Astrocyte (in vitro differentiated cells and primary cell): ENCODE data around the gene FAM229A. TPM values are rescaled to one million over a fixed set of nuclear protein-coding genes. Genes with fewer than 3 reads are reported as not detected.

Experiments
- DNase-seq: peaks from one replicate; pipeline ENCODE4 v3.0.0-alpha.2; 2010; ENCODE audit warnings: low read depth
- FAIRE-seq: peaks from 2 replicates; lab custom pipeline; 2011; peaks lifted over from hg19 to GRCh38; lab: Jason Lieb, UNC
- H2AFZ ChIP-seq: 2 replicates; pipeline ENCODE4 v1.6.0; 2012; ENCODE audit warnings: low read depth, low read length, inconsistent platforms
- H3K27ac ChIP-seq: 2 replicates; pipeline ENCODE4 v1.5.1; 2011; ENCODE audit warnings: low read depth, low read length, inconsistent platforms
- H3K27me3 ChIP-seq: 2 replicates; pipeline ENCODE4 v1.6.0; 2011; ENCODE audit warnings: low read length, inconsistent platforms; ENCODE audit not compliant: insufficient read depth
- H3K36me3 ChIP-seq: 2 replicates; pipeline ENCODE4 v1.5.1; 2011; ENCODE audit warnings: low read length, inconsistent platforms; ENCODE audit not compliant: insufficient read depth
- H3K4me1 ChIP-seq: 2 replicates; pipeline ENCODE4 v1.5.1; 2011; ENCODE audit warnings: low read length, inconsistent platforms; ENCODE audit not compliant: insufficient read depth
- H3K4me2 ChIP-seq: 2 replicates; pipeline ENCODE4 v1.6.0; 2012; ENCODE audit warnings: low read length, inconsistent platforms
- H3K4me3 ChIP-seq: 2 replicates; pipeline ENCODE4 v1.5.1; 2011; ENCODE audit warnings: low read depth, mild to moderate bottlenecking, low read length, inconsistent platforms; ENCODE audit not compliant: insufficient read depth
- H3K79me2 ChIP-seq: 2 replicates; pipeline ENCODE4 v1.6.0; 2012; ENCODE audit warnings: mild to moderate bottlenecking, low read length, inconsistent platforms; ENCODE audit not compliant: insufficient read depth
- H3K9ac ChIP-seq: 2 replicates; pipeline ENCODE4 v1.6.0; 2012; ENCODE audit warnings: mild to moderate bottlenecking, low read length, inconsistent platforms
- H3K9me3 ChIP-seq: 2 replicates; pipeline ENCODE4 v1.5.1; 2012; ENCODE audit warnings: low read depth, mild to moderate bottlenecking, low read length, inconsistent platforms; ENCODE audit not compliant: insufficient read depth
- H4K20me1 ChIP-seq: 2 replicates; pipeline ENCODE4 v1.6.0; 2012; ENCODE audit warnings: low read length, inconsistent platforms; ENCODE audit not compliant: insufficient read depth
- H3K27ac Mint-ChIP-seq: one replicate; pipeline ENCODE4 v1.8.0; 2021; ENCODE audit warnings: mild to moderate bottlenecking, mixed read lengths; ENCODE audit not compliant: unreplicated experiment
- H3K27me3 Mint-ChIP-seq: one replicate; pipeline ENCODE4 v1.8.0; 2021; ENCODE audit warnings: low read depth, mixed read lengths; ENCODE audit not compliant: unreplicated experiment
- H3K36me3 Mint-ChIP-seq: one replicate; pipeline ENCODE4 v1.8.0; 2021; ENCODE audit warnings: low read depth, mixed read lengths; ENCODE audit not compliant: unreplicated experiment
- H3K4me1 Mint-ChIP-seq: one replicate; pipeline ENCODE4 v1.8.0; 2021; ENCODE audit warnings: low read depth, mixed read lengths; ENCODE audit not compliant: unreplicated experiment
- H3K4me3 Mint-ChIP-seq: one replicate; pipeline ENCODE4 v1.8.0; 2021; ENCODE audit warnings: mild to moderate bottlenecking, moderate library complexity, mixed read lengths; ENCODE audit not compliant: unreplicated experiment
- H3K9me3 Mint-ChIP-seq: one replicate; pipeline ENCODE4 v1.8.0; 2021; ENCODE audit warnings: mild to moderate bottlenecking, mixed read lengths; ENCODE audit not compliant: unreplicated experiment
- EZH2 ChIP-seq: IDR thresholded peaks from 2 replicates; pipeline ENCODE4 v1.6.1; 2012; ENCODE audit warnings: mild to moderate bottlenecking, low read length, inconsistent platforms; ENCODE audit not compliant: insufficient read depth
- total RNA-seq: library from RNA; stranded (reverse); gene quantifications from 2 replicates; pipeline ENCODE4 v1.2.1, GENCODE V29; 2021
- TF ChIP-seq, protein P1 (sequence below): IDR thresholded peaks from 2 replicates; pipeline ENCODE4 v1.5.1; 2011; ENCODE audit warnings: low read depth, mild to moderate bottlenecking, inconsistent platforms, low read length, moderate library complexity; ENCODE audit not compliant: insufficient read depth

Gene FAM229A
- total RNA-seq, 1 donor from 2014 or later, result 4.2 TPM

DNA sequence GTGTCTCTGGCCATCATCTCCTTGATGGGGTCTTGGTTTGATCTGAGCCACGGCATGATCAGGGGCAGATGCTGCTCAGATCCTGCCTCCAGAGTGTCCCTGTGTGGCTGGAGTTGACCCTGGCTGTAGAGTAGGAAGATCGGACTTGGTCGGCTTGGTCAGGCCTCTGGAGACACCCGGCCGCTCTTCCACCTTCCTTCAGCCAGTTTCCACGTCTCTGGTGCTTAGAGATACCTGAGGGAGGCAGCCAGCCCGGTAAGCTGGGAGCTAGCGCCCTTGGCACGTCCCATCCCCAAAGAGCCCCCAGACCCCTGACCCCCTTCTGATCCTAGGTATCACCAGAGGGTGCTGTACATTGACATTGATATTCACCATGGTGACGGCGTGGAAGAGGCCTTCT is 35.1 kb downstream of the FAM229A start:
- peaks cover 29% of the 10 kb centered on the region for H3K36me3 Mint-ChIP-seq

GRCh38 chr1:32321712-32322291 is 40.5 kb downstream of the FAM229A start:
- H4K20me1 ChIP-seq, result peaks cover 5% of the 10 kb centered on the region
- no peak overlapping the region for H3K4me3 Mint-ChIP-seq
- H3K27me3 Mint-ChIP-seq, result no peaks in the 10 kb centered on the region
- no peak overlapping the region for H3K4me3 ChIP-seq
- TF ChIP-seq, protein P1, sequence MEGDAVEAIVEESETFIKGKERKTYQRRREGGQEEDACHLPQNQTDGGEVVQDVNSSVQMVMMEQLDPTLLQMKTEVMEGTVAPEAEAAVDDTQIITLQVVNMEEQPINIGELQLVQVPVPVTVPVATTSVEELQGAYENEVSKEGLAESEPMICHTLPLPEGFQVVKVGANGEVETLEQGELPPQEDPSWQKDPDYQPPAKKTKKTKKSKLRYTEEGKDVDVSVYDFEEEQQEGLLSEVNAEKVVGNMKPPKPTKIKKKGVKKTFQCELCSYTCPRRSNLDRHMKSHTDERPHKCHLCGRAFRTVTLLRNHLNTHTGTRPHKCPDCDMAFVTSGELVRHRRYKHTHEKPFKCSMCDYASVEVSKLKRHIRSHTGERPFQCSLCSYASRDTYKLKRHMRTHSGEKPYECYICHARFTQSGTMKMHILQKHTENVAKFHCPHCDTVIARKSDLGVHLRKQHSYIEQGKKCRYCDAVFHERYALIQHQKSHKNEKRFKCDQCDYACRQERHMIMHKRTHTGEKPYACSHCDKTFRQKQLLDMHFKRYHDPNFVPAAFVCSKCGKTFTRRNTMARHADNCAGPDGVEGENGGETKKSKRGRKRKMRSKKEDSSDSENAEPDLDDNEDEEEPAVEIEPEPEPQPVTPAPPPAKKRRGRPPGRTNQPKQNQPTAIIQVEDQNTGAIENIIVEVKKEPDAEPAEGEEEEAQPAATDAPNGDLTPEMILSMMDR, result no peak
- TF ChIP-seq EZH2, result no peak
- no peak overlapping the region for H2AFZ ChIP-seq
- peaks cover 26% of the 10 kb centered on the region for H3K36me3 ChIP-seq
- H3K36me3 Mint-ChIP-seq, result peaks cover 7% of the 10 kb centered on the region
- peaks cover 3% of the 10 kb centered on the region for H3K79me2 ChIP-seq
- H3K9me3 ChIP-seq, result no peaks in the 10 kb centered on the region
- H3K4me2 ChIP-seq, result peak overlapping the region; percentile 2
- no peaks in the 10 kb centered on the region for H3K4me1 Mint-ChIP-seq
- H3K27me3 ChIP-seq, result no peaks in the 10 kb centered on the region
- DNase-seq (no peak), FAIRE-seq (no peak)
- no peaks in the 10 kb centered on the region for H3K9me3 Mint-ChIP-seq
- no peak overlapping the region for H3K9ac ChIP-seq
- H3K27ac Mint-ChIP-seq, result no peak overlapping the region
- no peaks in the 10 kb centered on the region for H3K4me1 ChIP-seq
- H3K27ac ChIP-seq, result no peak overlapping the region

More for the DNA sequence above, 35.1 kb downstream of the FAM229A start:
- Histone ChIP-seq H3K9ac (no peak overlapping the region), H3K27me3 (no peaks in the 10 kb centered on the region), H3K9me3 (no peaks in the 10 kb centered on the region), H4K20me1 (peaks cover 43% of the 10 kb centered on the region), H3K4me1 (no peaks in the 10 kb centered on the region), H3K4me2 (no peak overlapping the region), H3K4me3 (no peak overlapping the region), H3K36me3 (peaks cover 35% of the 10 kb centered on the region), H3K79me2 (peaks cover 3% of the 10 kb centered on the region), H3K27ac (no peak overlapping the region), H2AFZ (no peak overlapping the region)
- H3K4me1 Mint-ChIP-seq, result peaks cover 3% of the 10 kb centered on the region
- DNase-seq (no peak), FAIRE-seq (no peak)
- H3K4me3 Mint-ChIP-seq, result no peak overlapping the region
- no peak for TF ChIP-seq EZH2
- H3K27ac Mint-ChIP-seq, result no peak overlapping the region
- H3K27me3 Mint-ChIP-seq, result no peaks in the 10 kb centered on the region
- peaks cover 1% of the 10 kb centered on the region for H3K9me3 Mint-ChIP-seq

- H4K20me1 ChIP-seq, result peaks cover 12% of the 10 kb centered on the region
- no peak overlapping the region for H3K27ac Mint-ChIP-seq
- H3K79me2 ChIP-seq, result peaks cover 12% of the 10 kb centered on the region
- H3K9ac ChIP-seq, result no peak overlapping the region
- H3K27me3 Mint-ChIP-seq, result no peaks in the 10 kb centered on the region
- no peaks in the 10 kb centered on the region for H3K4me1 Mint-ChIP-seq
- no peak overlapping the region for H3K4me3 Mint-ChIP-seq
- peaks cover 10% of the 10 kb centered on the region for H3K36me3 Mint-ChIP-seq
- DNase-seq, result no peak
- no peaks in the 10 kb centered on the region for H3K27me3 ChIP-seq
- H3K4me2 ChIP-seq, result no peak overlapping the region
- no peak overlapping the region for H3K27ac ChIP-seq
- H3K4me3 ChIP-seq, result no peak overlapping the region
- peaks cover 20% of the 10 kb centered on the region for H3K36me3 ChIP-seq
- no peaks in the 10 kb centered on the region for H3K4me1 ChIP-seq
- no peak for FAIRE-seq
- no peaks in the 10 kb centered on the region for H3K9me3 ChIP-seq
- H2AFZ ChIP-seq, result no peak overlapping the region
- TF ChIP-seq, protein P1, result no peak
- TF ChIP-seq EZH2, result no peak
- H3K9me3 Mint-ChIP-seq, result no peaks in the 10 kb centered on the region
Observed at GRCh38 chr1:32318127-32318869, 44.0 kb downstream of the FAM229A start.
